HepG2 (cell line): ENCODE results near the gene ACTN2. TPM values are rescaled to one million over a fixed set of nuclear protein-coding genes. Genes with fewer than 3 reads are reported as not detected.

Source experiments
- ATAC-seq: fragments of 200-7000 bp; cut with Tn5 transposase; 3 replicates; pipeline ENCODE4 v1.9.1; 2020; ENCODE audit warnings: mild to moderate bottlenecking, moderate library complexity
- BruUV-seq: library from RNA; stranded (reverse); fragments of 400-500 nt; replicated peaks from 2 replicates; lab custom pipeline; 2021; lab: Mats Ljungman, UMichigan
- CTCF ChIA-PET: fragments of 300-600 bp; formaldehyde crosslinking; extraction: SDS; loops from one replicate; lab custom pipeline; 2021; ENCODE audit warnings: low total read pairs, inconsistent platforms, low intra/inter-chr PET ratio; lab: Yijun Ruan, JAX
- POLR2A ChIA-PET: fragments of 350-600 bp; sonication (Branson Sonifier 250); formaldehyde crosslinking; loops from one replicate; lab custom pipeline; 2020; ENCODE audit warnings: antibody characterized with exemption, inconsistent platforms; lab: Yijun Ruan, JAX
- DNase-seq: peaks from one replicate; pipeline ENCODE4 v3.0.0-alpha.2; 2015; ENCODE audit warnings: low spot score
- FAIRE-seq: peaks from 3 replicates; lab custom pipeline; 2011; peaks lifted over from hg19 to GRCh38; lab: Jason Lieb, UNC
- H2AFZ ChIP-seq: one replicate; pipeline ENCODE4 v1.6.1; 2011; ENCODE audit warnings: low read length, inconsistent platforms
- H3K27ac ChIP-seq: fragments of 300-600 bp; 3 replicates; pipeline ENCODE4 v1.8.0; 2011; ENCODE audit warnings: mixed run types, mild to moderate bottlenecking, mixed read lengths, low read length, inconsistent platforms; ENCODE audit not compliant: insufficient read depth; ENCODE audit errors: extremely low read length
- H3K27me3 ChIP-seq, 2 experiments: fragments of 200-600 bp in 1 of 2; 2 replicates in 1 of 2; 3 replicates in 1 of 2; pipeline versions ENCODE4 v1.6.0 to v1.8.0; 2011; ENCODE audit warnings: low read length in 2 of 2, mild to moderate bottlenecking in 2 of 2, moderate library complexity in 2 of 2, inconsistent platforms in 1 of 2; ENCODE audit not compliant: insufficient read depth in 2 of 2, control insufficient read depth in 1 of 2
- H3K36me3 ChIP-seq, 2 experiments: fragments of 200-600 bp in 1 of 2; replicated peaks in 1 of 2; 2 replicates in 1 of 2; 3 replicates in 1 of 2; pipeline versions ENCODE4 v1.5.1 to v1.8.0; 2011; ENCODE audit warnings: low read length in 2 of 2, inconsistent platforms in 1 of 2; ENCODE audit not compliant: insufficient read depth in 2 of 2, control insufficient read depth in 1 of 2
- H3K4me1 ChIP-seq: 2 replicates; pipeline ENCODE4 v1.5.1; 2012; ENCODE audit warnings: low read length, inconsistent platforms; ENCODE audit not compliant: insufficient read depth
- H3K4me2 ChIP-seq: 2 replicates; pipeline ENCODE4 v1.6.0; 2011; ENCODE audit warnings: low read depth, low read length, inconsistent platforms
- H3K4me3 ChIP-seq, 3 experiments: fragments of 200-600 bp in 1 of 3; sonication (generic), shearing (Covaris generic) in 1 of 3; replicated peaks in 1 of 3; 2 replicates each; pipeline ENCODE4 v1.5.1; 2011 to 2016; ENCODE audit warnings: low read length in 3 of 3, inconsistent platforms in 2 of 3, low read depth in 2 of 3, mild to moderate bottlenecking in 2 of 3, control low read depth in 1 of 3, mixed read lengths in 1 of 3; ENCODE audit not compliant: insufficient read depth in 1 of 3
- H3K79me2 ChIP-seq: one replicate; pipeline ENCODE4 v1.6.1; 2011; ENCODE audit warnings: low read length, inconsistent platforms; ENCODE audit not compliant: insufficient read depth
- H3K9ac ChIP-seq: 2 replicates; pipeline ENCODE4 v1.6.0; 2011; ENCODE audit warnings: mild to moderate bottlenecking, low read depth, low read length, inconsistent platforms; ENCODE audit not compliant: insufficient read depth
- H3K9me3 ChIP-seq: 2 replicates; pipeline ENCODE4 v1.5.1; 2012; ENCODE audit warnings: mild to moderate bottlenecking, low read length
- H4K20me1 ChIP-seq: 2 replicates; pipeline ENCODE4 v1.6.0; 2011; ENCODE audit warnings: inconsistent platforms, mild to moderate bottlenecking, low read length, moderate library complexity; ENCODE audit not compliant: insufficient read depth
- HDAC1 ChIP-seq: sonication (generic); formaldehyde crosslinking; IDR thresholded peaks from 2 replicates; pipeline ENCODE4 v1.5.1; 2020; ENCODE audit warnings: mild to moderate bottlenecking, missing genetic modification reagents
- PITX1 ChIP-seq: sonication (generic); formaldehyde crosslinking; IDR thresholded peaks from 2 replicates; pipeline ENCODE4 v1.5.1; 2020; ENCODE audit warnings: mild to moderate bottlenecking, missing genetic modification reagents
- RAD21 ChIP-seq: fragments of 450-650 bp; formaldehyde crosslinking; IDR thresholded peaks from 2 replicates; pipeline ENCODE4 v1.5.0; 2020; ENCODE audit warnings: mild to moderate bottlenecking
- SNAI1 ChIP-seq: sonication (generic); formaldehyde crosslinking; IDR thresholded peaks from 2 replicates; pipeline ENCODE4 v1.5.0; 2020; ENCODE audit warnings: mild to moderate bottlenecking, missing genetic modification reagents, borderline replicate concordance
- SP5 ChIP-seq: IDR thresholded peaks from 2 replicates; pipeline ENCODE4 v1.6.1; 2016; ENCODE audit warnings: low read depth, borderline replicate concordance
- ZMAT3 ChIP-seq: sonication (generic); formaldehyde crosslinking; conservative IDR thresholded peaks from 2 replicates; pipeline ENCODE4 v1.7.0; 2021; ENCODE audit warnings: missing genetic modification reagents
- ZNF207 ChIP-seq: fragments of 450-650 bp; IDR thresholded peaks from 2 replicates; pipeline ENCODE4 v1.6.1; 2016; ENCODE audit warnings: antibody characterized with exemption, borderline replicate concordance
- ZNF33B ChIP-seq: sonication (generic); formaldehyde crosslinking; IDR thresholded peaks from 2 replicates; pipeline ENCODE4 v1.5.1; 2020; ENCODE audit warnings: mild to moderate bottlenecking, missing genetic modification reagents
- ZNF589 ChIP-seq: sonication (generic); formaldehyde crosslinking; conservative IDR thresholded peaks from 2 replicates; pipeline ENCODE4 v1.8.0; 2022; ENCODE audit warnings: mild to moderate bottlenecking, moderate library complexity, missing genetic modification reagents
- WGBS: methylation state at CpG from one replicate; pipeline ENCODE4 v1.1.6; 2017; ENCODE audit warnings: low lambda C conversion rate; 5-methylcytosine and 5-hydroxymethylcytosine counted together
- in situ Hi-C: cut with HindIII; loops from 2 replicates; pipeline ENCODE4 v1.10.0; 2017; ENCODE audit warnings: low pct_unique_long_range_greater_than_20kb; ENCODE audit not compliant: extremely low pct_ligation_motif_present
- intact Hi-C: fragments of 100-400 bp; cut with micrococcal nuclease; formaldehyde crosslinking; loops from one replicate; pipeline ENCODE4 v1.10.0; 2022; ENCODE audit not compliant: unreplicated experiment
- polyA plus RNA-seq, 8 experiments: library from polyadenylated mRNA; depleted of rRNA in 3 of 8; stranded (reverse) in 7 of 8; unstranded in 1 of 8; fragments of >200 nt; fragmentation: Illumina TruSeq in 4 of 8; extraction: Trizol in 4 of 8; gene quantifications; 2 replicates each; pipeline versions ENCODE4 v1.2.1 to v1.2.3, GENCODE V29; 2011 to 2016; ENCODE audit warnings: low read depth in 4 of 8, missing spikeins in 1 of 8, mixed read lengths in 1 of 8; ENCODE audit not compliant: insufficient read depth in 1 of 8
- total RNA-seq, 5 experiments: library from RNA; depleted of rRNA; stranded (reverse); fragments of >200 nt; fragmentation: Illumina TruSeq; extraction: Trizol; gene quantifications; 2 replicates each; pipeline ENCODE4 v1.2.3, GENCODE V29; 2016; ENCODE audit warnings: low read depth in 1 of 5
- TF ChIP-seq, protein P1 (sequence below): IDR thresholded peaks from 2 replicates; pipeline ENCODE4 v1.6.1; 2016; ENCODE audit warnings: low read depth, missing genetic modification reagents, missing compliant biosample characterization
- TF ChIP-seq, protein P2 (sequence below): sonication (generic); formaldehyde crosslinking; IDR thresholded peaks from 2 replicates; pipeline ENCODE4 v1.4.0; 2020; ENCODE audit warnings: missing genetic modification reagents, mild to moderate bottlenecking, borderline replicate concordance

The ACTN2 gene
- total and polyA plus RNA-seq, 2 of the 13 experiments (the other 11 are each of a cell fraction or from before 2014, with no cell fraction given): 0.04 to 0.13 TPM

DNA sequence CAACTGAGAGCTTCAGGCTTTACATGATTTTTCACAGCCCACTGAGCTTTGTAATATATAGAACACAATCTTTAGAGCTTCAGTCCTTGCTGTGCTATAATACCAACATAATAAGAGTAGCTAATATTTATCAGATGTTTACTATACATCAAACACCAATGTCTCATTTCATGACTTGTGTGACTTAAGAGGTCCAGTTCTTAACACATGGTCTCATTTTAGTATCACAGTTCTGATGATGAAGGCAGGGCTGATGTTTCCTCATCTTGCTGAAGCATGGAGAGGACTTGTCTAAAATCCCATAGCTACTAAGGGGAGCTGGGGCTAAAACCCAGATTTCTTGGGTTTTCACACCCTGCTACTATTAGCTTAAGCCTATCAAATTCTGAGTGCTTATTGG, 114.3 kb downstream of the ACTN2 start:
- H2AFZ ChIP-seq: no peak overlapping the region
- no peaks in the 10 kb centered on the region for H4K20me1 ChIP-seq
- peaks cover 3 to 22% of the 10 kb centered on the region in 2 experiments for H3K36me3 ChIP-seq
- H3K9ac ChIP-seq: no peak overlapping the region
- FAIRE-seq: no peak
- peaks cover 35% of the 10 kb centered on the region for H3K4me1 ChIP-seq
- no peak for DNase-seq
- TF ChIP-seq ZNF207 (no peak), ZMAT3 (CRISPR knock-in tag) (no peak)
- ChIA-PET POLR2A (interaction anchor here (0.9 kb wide), 1 partner anchor 61 kb away, joined by 3 read pairs; no protein-coding TSS in a partner anchor), CTCF (no interaction called here)
- H3K4me2 ChIP-seq: no peak overlapping the region
- intact Hi-C loops: no loop called here
- no peak for ATAC-seq
- H3K4me3 ChIP-seq: no peak overlapping the region
- no TSS peak for BruUV-seq
- peaks cover 81% of the 10 kb centered on the region for H3K79me2 ChIP-seq
- H3K27me3 ChIP-seq: no peaks in the 10 kb centered on the region
- in situ Hi-C loops: no loop called here
- H3K9me3 ChIP-seq: no peaks in the 10 kb centered on the region
- no peak overlapping the region for H3K27ac ChIP-seq

DNA sequence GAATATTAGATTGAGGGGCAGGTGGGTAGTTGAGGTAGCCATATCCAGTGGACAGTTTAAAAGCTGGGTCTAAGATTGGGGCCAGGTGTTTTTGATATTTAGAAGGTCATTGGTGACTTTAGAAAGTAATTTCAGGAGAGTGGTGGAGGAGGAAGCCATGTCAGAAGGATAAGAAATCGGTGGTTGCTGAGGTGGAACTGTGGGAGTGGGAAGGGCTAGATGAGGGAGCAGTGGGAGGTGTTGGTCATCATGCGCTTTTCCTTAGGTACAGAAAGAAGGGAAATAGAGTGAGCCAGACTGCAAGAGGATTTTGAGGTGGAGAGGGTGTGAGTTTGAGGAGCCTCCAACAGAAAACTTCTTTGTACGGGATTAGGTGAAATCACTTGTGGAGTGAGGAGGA, 116.0 kb downstream of the ACTN2 start:
- H3K27ac ChIP-seq: no peak overlapping the region
- peaks cover 72% of the 10 kb centered on the region for H3K79me2 ChIP-seq
- peaks cover 35% of the 10 kb centered on the region for H3K4me1 ChIP-seq
- no peak for FAIRE-seq
- H2AFZ ChIP-seq: no peak overlapping the region
- peaks cover 3 to 35% of the 10 kb centered on the region in 2 experiments for H3K36me3 ChIP-seq
- H3K27me3 ChIP-seq: no peaks in the 10 kb centered on the region
- no peaks in the 10 kb centered on the region for H4K20me1 ChIP-seq
- no peak for ATAC-seq
- CTCF ChIA-PET: no interaction called here
- WGBS: 94% methylated on average over 3 of the region's 3 CpGs
- DNase-seq: no peak
- H3K9ac ChIP-seq: no peak overlapping the region
- no peak overlapping the region for H3K4me2 ChIP-seq
- H3K9me3 ChIP-seq: no peaks in the 10 kb centered on the region
- intact Hi-C loops: no loop called here
- BruUV-seq: no TSS peak
- H3K4me3 ChIP-seq: no peak overlapping the region
- POLR2A ChIA-PET: no interaction called here
- in situ Hi-C loops: no loop called here
- no peak for TF ChIP-seq PITX1 (CRISPR knock-in tag)
- TF ChIP-seq, protein P1, sequence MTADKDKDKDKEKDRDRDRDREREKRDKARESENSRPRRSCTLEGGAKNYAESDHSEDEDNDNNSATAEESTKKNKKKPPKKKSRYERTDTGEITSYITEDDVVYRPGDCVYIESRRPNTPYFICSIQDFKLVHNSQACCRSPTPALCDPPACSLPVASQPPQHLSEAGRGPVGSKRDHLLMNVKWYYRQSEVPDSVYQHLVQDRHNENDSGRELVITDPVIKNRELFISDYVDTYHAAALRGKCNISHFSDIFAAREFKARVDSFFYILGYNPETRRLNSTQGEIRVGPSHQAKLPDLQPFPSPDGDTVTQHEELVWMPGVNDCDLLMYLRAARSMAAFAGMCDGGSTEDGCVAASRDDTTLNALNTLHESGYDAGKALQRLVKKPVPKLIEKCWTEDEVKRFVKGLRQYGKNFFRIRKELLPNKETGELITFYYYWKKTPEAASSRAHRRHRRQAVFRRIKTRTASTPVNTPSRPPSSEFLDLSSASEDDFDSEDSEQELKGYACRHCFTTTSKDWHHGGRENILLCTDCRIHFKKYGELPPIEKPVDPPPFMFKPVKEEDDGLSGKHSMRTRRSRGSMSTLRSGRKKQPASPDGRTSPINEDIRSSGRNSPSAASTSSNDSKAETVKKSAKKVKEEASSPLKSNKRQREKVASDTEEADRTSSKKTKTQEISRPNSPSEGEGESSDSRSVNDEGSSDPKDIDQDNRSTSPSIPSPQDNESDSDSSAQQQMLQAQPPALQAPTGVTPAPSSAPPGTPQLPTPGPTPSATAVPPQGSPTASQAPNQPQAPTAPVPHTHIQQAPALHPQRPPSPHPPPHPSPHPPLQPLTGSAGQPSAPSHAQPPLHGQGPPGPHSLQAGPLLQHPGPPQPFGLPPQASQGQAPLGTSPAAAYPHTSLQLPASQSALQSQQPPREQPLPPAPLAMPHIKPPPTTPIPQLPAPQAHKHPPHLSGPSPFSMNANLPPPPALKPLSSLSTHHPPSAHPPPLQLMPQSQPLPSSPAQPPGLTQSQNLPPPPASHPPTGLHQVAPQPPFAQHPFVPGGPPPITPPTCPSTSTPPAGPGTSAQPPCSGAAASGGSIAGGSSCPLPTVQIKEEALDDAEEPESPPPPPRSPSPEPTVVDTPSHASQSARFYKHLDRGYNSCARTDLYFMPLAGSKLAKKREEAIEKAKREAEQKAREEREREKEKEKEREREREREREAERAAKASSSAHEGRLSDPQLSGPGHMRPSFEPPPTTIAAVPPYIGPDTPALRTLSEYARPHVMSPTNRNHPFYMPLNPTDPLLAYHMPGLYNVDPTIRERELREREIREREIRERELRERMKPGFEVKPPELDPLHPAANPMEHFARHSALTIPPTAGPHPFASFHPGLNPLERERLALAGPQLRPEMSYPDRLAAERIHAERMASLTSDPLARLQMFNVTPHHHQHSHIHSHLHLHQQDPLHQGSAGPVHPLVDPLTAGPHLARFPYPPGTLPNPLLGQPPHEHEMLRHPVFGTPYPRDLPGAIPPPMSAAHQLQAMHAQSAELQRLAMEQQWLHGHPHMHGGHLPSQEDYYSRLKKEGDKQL: no peak
- TF ChIP-seq HDAC1 (CRISPR knock-in tag): no peak
- no peak for TF ChIP-seq ZNF589 (CRISPR knock-in tag)
- TF ChIP-seq RAD21: no peak
- TF ChIP-seq ZNF33B (CRISPR knock-in tag): no peak
- no peak for TF ChIP-seq SNAI1 (CRISPR knock-in tag)
- TF ChIP-seq SP5 (CRISPR knock-in tag): no peak
- TF ChIP-seq, protein P2, sequence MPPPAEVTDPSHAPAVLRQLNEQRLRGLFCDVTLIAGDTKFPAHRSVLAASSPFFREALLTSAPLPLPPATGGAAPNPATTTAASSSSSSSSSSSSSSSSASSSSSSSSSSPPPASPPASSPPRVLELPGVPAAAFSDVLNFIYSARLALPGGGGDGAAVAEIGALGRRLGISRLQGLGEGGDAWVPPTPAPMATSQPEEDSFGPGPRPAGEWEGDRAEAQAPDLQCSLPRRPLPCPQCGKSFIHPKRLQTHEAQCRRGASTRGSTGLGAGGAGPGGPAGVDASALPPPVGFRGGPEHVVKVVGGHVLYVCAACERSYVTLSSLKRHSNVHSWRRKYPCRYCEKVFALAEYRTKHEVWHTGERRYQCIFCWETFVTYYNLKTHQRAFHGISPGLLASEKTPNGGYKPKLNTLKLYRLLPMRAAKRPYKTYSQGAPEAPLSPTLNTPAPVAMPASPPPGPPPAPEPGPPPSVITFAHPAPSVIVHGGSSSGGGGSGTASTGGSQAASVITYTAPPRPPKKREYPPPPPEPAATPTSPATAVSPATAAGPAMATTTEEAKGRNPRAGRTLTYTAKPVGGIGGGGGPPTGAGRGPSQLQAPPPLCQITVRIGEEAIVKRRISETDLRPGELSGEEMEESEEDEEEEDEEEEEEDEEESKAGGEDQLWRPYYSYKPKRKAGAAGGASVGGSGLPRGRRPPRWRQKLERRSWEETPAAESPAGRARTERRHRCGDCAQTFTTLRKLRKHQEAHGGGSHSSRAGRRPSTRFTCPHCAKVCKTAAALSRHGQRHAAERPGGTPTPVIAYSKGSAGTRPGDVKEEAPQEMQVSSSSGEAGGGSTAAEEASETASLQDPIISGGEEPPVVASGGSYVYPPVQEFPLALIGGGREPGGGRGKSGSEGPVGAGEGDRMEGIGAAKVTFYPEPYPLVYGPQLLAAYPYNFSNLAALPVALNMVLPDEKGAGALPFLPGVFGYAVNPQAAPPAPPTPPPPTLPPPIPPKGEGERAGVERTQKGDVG (CRISPR knock-in tag): no peak
